NK-92 treated with Interleukin-12 subunit alpha and Interleukin-12 subunit beta, amount 100 ng/mL, for 24 hours (cell line): ENCODE results near the gene PEDS1.
"Not testable (repeated sequence)": the region's sequence is repeated elsewhere in the genome, so short reads cannot be mapped to it uniquely, and the experiment has no call there.

Experiments
- DNase-seq: peaks from one replicate; lab custom pipeline; 2025; lab: John Stamatoyannopoulos, UW

The PEDS1 gene

DNA sequence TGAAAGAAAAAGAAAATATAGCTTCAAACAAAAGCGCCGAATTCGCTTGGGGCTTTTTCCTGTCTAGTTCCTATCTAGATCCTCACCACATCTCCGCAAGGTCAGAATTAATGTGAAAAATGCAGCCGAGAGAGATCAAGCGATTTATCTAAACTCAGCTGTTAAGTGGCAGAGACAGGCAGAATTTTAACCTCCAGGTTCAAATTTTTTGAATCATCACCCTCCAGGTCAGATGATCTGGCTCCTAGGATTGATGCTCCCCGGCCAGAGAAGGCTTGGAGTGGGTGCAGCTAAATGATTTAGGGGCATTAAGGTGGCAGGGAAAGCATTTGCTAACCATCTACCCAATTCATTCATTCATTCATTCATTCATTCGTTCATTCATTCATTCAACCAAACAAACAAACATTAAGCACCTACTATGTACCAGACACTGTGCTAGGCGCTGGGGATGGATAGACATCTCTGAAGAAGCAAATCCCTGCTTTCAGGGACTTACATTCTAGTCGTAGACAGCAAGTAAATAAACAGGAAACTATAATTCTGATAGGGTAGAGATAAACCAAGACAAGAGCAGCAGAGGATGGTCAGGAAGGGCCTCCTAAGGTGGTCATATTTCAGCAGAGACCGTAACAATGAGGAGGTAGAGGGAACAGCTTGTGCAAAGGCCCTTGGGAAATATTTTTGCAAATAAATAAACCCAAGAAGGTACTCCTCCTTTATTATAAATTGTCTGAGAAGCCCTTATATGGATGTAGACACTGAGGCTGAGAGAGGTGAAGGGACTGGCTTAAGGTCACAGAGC lies 39.9 kb downstream of the PEDS1 start:
- DNase-seq: no peak

DNA sequence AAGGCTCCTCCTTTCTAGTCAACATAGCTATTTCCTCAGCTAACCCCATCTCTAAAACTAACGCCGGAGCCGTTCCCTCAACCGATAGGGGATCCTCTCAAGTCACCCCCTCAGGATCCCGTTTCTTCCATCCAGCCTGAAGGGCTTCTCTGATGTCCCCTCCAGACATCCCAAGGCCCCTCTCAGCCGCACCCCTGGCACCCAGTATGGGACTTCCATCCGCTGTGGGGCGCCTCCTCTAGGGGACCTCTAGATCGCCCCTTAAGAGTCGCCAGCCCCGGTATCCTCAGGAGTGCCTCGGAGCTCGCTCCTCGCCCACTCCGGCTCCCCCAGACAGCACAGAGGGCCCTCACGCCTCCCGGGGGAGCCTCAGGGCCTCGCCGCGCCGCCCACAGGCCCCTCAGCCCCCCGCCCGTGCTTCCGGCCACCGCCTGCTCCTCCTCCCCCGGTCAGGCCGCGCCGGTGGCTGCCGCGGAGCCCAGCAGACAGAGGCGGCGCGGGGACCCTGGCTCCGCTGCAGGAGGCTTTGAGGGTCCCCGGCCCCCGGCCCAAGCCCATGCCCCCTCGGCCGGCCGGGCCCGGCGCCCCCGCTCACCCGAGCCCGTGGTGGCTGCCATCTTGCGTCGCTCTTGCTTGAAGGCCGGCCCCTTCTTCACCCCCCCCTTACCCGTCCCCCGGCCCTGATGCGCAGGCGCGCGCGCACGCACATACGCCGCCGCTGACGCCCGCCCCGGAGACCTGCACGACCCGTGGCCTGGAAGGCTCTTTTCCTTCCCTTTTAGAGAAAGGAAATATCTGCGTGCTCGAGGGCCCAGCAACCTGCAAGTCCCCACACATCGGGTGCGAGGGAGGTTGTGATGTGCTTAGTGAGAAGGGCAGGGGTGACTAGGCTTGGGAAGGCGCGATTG lies 40.8 kb downstream of the PEDS1 start, which contains the start of gene UBE2V1:
Gene UBE2V1, minus strand, starts transcription at position 639 of the 908 bp plus-strand sequence. Its CDS starts 22 bp downstream, at position 617.
- DNase-seq: peak; percentile 91

DNA sequence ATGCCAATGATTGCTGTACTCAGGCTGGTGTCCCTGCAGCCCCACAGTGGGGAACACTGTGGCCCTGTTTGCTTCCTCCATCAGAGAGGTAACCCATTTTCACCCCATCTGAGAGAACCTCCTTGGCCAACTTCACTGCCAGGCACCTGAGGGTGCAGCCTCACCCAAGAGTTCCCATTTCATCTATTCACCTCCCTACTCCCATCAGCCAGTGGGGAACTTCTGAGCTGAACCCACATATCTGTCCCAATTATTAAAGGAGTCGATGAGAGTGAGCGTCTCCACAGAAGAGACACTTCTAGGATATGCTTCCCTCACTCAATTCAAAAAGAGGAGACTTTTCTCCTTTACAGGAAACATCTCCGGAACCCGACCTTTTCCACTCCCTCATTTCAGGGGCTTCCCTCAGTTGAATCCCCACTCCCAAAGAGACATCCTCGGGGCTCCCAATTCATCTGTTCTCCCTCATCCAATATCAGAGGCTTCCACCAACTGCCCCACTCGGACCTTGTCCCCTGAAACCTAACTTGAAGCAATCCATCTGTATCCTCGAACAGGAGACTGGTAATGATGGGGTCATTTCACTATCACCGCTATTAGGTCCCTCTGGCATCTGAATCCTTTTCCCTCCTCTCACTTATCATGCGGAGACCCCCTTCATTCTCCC lies 41.6 kb downstream of the PEDS1 start:
- DNase-seq: no peak

DNA sequence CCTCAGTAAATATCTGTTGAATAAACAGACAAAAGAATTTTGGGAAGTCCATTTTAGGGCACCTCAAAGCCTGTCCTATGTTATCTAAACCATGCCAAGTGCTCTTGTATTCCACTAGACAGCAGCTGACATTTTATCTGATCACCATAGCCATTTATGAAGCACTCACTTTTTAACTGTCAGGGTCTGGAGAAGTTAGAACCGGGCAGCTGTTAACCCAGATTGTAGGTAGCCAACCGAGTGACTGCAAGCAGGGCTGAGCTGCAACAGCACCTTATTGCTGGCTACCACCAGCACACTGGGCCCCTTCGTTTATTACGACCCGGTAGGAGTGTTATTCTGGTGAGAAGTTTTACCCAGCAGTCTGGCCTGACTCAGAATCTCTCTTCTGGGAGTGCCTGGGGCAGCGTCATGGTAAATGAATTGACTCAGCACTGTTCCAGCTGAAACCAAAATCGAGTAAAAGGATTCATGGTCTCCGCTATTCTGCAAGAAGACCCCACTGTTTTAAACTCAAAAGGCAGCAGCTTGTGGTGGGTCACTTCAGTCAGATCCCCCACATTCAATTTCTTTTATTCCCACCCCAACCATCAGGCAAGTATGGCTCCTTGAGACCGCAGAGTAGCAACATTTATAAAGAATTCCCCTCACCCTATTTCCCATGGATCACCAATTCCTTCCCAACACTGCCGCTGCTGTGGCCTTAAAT lies 42.2 kb downstream of the PEDS1 start:
- peak; percentile 29 for DNase-seq

DNA sequence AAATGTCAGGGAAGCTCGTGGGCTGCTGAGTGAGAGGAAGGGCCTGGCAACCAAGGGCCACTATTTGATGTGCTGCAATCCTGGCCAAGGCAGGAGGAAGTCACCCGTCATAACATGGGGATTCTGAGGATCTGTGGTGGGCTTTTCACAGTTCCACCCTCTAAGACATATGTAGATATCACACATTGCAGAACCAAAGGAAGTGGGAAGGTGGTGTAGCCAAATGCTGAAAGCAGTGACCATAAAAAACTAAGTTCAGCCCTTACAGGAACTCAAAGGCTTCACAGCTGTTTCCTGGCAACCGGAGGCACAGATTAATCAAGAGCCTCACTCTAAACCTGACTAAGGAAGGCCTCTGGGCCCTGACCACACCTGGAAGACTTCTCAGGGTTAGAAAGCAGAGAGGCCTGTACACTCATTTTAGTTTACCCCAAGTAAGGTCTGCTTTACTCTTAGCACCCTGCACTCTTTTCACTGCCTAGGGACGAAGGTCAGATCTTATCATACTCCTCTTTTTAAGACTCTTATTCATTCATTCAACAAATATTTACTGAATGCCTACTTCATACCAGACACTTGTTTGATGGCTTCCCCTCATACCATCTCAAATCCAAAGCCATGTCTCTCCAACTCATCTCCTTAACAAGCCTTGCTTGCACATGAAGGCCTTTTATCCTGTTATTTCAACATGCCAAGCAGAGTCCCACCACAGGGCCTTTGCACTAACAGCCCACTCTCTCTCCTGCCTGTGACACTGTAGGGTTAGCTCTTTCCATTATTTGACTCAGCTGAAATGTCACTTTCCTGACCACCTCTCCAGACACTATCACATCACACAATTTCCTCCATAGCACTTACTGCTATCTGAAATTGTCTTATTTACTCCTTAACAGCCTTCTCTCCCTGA lies 43.1 kb downstream of the PEDS1 start:
- peak; percentile 79 for DNase-seq

DNA sequence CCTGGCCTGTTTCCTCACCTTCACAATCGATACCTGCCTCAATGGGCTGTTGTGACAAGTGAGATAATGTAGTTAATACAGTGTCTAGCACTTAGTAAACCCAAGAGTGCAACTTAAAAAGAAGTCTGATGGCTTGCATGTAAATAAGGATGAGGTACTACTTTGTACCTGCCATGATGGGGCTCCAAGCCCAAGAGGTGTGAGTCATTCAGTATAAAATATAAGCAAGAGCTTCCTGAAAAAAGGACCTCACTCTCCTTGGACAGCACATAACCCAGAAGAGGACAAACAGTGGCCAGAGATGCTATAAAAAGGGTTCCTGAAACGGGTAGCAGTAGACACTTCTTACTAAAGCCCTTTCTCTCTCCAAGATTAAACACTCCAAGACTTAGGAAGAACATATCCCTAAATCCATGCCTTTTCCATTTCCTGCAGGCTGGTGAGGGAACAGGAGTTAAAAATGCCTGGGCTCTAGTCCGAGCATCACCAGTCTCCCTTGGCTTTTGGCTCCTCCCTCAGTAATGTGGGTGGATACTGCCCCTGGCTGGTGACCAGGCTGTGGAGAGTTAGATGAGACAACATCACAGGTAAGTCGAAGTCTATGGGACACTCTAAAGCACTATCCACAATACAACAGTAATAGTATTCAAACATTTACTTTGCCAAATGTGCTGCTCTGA lies 44.8 kb downstream of the PEDS1 start:
- no peak for DNase-seq

DNA sequence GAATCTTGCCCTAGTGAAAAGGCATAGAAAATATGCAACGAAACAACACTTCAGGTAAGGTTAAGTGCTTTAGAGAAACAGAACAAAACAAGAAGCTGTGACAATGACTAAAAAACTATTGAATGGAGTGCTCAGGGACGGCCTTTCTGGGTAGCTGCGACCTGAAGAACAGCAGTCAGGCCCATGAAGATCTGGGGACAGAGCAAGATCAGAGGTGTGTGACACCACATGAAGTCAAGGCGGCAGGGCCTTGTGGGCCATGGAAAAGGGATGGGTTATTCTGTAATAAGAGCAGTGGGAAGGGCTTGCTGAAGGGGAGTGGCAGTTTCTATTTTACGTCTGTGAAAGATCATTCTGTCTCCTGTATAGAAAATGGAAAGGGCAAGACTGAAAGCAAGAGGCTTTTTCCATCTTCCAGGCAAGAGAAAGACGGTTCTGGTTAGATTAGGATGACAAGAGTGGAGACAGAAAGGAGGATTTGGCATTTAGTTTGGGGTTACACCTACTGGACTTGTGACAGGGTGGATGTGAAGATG lies 45.7 kb downstream of the PEDS1 start:
- DNase-seq: no peak

DNA sequence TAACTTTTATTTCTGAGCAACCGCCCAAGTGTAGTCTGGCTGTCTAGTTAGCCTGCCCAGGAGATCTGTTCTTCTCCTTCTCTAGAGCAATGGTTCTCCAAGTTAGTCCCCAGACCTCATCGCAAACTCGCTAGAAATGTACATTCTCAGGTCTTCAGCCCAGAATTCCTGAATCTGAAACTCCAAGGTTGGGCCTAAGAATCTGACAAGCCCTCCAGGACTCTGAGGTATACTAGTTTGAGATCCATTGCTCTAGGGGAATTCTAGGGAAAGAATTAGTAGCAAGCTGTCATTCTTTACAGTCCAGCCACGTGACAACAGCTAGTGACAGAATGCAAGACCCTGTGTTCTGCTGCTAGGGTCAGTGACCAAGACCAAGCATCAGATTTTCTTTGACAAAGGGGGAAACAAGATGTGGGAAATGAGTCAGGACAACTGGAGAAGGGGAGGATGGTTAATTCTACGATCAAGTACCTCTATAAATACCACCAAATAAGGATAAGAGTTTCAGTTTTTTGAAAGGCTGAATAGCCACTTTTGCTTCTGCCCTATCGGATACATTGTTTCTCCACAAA lies 46.4 kb downstream of the PEDS1 start:
- no peak for DNase-seq

DNA sequence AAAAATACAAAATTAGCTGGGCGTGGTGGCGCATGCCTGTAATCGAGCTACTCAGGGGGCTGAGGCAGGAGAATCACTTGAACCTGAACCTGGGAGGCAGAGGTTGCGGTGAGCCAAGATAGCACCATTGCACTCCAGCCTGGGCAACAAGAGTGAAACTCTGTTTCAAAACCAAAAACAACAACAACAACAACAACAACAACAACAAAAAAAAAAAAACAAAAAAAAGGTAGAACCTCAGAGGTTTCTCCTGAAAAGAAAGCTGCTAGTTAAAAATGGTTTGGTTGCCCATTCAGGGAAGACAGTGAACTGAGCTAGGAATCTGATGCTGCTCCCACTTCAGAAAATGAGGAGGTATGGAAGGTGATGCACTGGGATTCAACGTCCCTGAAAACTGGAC lies 46.9 kb downstream of the PEDS1 start:
- DNase-seq: not testable (repeated sequence)
